ENCODE data around the gene FSTL1.
A peak's percentile ranks its signal among the peaks of the same experiment; 100 is the strongest.

Gene FSTL1

DNA sequence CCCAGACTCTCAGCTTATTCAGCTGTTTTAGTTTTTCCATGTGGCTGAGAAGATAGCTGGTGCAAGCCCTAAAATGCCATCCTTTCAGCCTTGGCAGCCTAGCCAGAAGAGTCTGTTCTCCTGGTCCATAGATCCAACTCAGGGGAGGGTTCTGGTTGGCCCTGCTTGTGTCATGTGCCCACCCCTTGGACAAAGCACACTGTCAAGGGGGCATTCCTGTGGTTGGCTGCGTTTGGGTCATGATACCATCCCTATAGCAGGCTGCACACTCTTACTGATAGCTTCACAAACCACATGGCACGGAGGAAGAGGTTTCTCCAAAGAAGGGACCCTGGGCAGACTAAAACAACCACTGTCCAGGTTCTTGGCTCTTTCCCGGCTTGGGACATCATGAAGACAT is 8.4 kb upstream of the FSTL1 start:
- ATAC-seq (replicated peaks) (no peak), DNase-seq (no peak)
- Mint-ChIP-seq H3K36me3 (ENCODE audit: insufficient read depth) (no peaks in the 10 kb centered on the region), H3K9me3 (no peaks in the 10 kb centered on the region), H3K4me1 (ENCODE audit: low read depth in 2 of 2) (peaks cover 0 to 2% of the 10 kb centered on the region in 2 donors), H3K4me3 (no peak overlapping the region), H3K27me3 (peaks cover 21 to 29% of the 10 kb centered on the region in 2 donors), H3K27ac (no peak overlapping the region)

DNA sequence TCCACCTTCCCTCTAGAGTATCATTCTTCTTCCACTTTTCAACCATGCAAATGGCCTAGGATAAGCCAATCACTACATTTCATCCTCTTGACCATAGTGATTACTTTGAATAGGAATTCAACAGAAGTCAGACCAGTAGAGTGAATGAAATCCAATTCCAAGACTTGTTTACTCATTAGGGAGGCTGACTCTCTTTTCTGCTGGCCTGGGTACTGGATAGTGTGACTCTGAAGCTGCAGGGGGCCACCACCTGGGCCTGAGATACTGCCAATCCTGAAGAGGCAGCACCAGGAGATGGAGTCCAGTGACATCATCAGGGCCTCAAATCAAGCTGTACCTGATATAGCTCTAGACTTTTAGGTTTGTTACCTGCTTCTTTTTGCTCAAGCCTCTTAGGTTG is 7.0 kb upstream of the FSTL1 start:
- Mint-ChIP-seq H3K27ac (no peak overlapping the region), H3K4me1 (ENCODE audit: low read depth in 2 of 2) (peaks cover 0 to 2% of the 10 kb centered on the region in 2 donors), H3K9me3 (peaks cover 0 to 2% of the 10 kb centered on the region in 2 donors), H3K36me3 (ENCODE audit: insufficient read depth) (no peaks in the 10 kb centered on the region), H3K4me3 (no peak overlapping the region), H3K27me3 (peaks cover 30 to 33% of the 10 kb centered on the region in 2 donors)
- ATAC-seq (replicated peaks) (no peak), DNase-seq (no peak)

DNA sequence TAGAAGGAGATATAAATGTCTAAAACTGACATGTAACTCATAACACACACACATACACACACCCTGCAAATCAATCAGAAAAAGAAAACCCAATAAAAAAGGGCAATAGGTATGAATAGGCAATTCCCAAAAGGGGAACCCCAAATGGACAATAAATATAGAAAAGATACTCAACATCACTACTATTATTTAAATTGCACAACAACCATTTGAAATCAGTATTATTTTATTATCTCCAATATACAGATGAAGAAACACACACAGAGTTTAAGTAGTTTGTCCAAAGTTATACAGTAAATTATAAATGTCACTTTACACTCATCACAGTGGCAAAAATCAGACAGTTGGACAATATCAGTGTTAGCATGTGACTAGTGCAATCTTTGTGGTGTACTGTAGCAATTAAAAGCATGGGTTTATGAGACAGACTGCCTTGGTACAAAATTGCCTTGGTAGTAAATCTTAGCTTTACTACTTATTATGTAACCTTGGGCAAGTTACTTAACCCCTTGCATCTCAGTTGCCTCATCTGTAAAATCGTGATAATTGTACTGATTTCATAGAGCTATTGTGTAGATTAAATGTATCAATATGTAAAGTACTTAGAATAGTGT is 3.4 kb upstream of the FSTL1 start:
- no peak for ATAC-seq (replicated peaks)
- Mint-ChIP-seq H3K4me1 (ENCODE audit: low read depth in 2 of 2) (peaks cover 3 to 4% of the 10 kb centered on the region in 2 donors), H3K9me3 (peaks cover 0 to 2% of the 10 kb centered on the region in 2 donors), H3K27me3 (peaks cover 43 to 54% of the 10 kb centered on the region in 2 donors), H3K27ac (no peak overlapping the region), H3K4me3 (no peak overlapping the region), H3K36me3 (ENCODE audit: insufficient read depth) (no peaks in the 10 kb centered on the region)
- DNase-seq, result no peak

DNA sequence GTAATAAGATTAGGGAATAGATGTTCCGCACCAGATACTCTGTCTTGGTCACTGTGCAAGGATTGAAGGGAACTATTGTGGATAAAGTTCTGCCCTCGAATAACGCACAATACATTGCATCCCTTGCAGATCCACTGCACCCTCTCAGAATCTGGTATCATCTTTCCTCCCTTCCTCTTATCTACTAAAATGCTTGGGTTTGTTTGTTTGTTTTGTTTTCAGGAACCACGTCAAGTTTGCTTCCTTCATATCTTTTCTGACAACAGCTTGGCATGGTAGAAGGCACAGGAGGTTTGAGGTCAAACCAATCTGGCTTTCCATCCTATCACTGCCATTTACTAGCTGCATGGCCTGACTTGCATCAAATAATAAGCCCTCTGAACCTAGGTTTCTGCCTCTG is 2.0 kb upstream of the FSTL1 start:
- no peak overlapping the region for H3K4me3 Mint-ChIP-seq
- no peak overlapping the region for H3K27ac Mint-ChIP-seq
- H3K27me3 Mint-ChIP-seq, result peaks cover 45 to 54% of the 10 kb centered on the region in 2 donors
- ATAC-seq (replicated peaks), result no peak
- peaks cover 0 to 2% of the 10 kb centered on the region in 2 donors for H3K9me3 Mint-ChIP-seq
- no peaks in the 10 kb centered on the region for H3K36me3 Mint-ChIP-seq (ENCODE audit: insufficient read depth)
- DNase-seq, result no peak
- peaks cover 3 to 4% of the 10 kb centered on the region in 2 donors for H3K4me1 Mint-ChIP-seq (ENCODE audit: low read depth in 2 of 2)

DNA sequence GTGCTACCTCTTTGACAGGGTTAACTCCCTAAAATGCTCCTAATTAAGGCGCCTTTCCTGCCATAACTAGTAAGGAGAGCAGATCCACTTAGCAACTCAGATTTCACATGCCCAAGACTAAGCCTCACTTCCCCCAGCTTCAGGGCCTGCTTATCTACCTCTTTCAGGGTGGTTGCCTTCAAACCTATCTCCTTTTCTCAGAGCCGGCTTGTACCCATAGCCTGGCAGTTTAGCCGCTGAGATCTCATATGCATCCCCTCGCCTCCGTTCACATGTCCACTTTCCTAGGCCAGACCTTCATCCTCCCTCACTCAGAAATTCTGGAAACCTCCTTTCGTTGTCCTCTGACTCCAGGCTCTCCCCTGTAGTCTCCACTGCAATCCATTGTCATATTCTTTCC is 1.0 kb upstream of the FSTL1 start:
- H3K9me3 Mint-ChIP-seq, result peaks cover 0 to 2% of the 10 kb centered on the region in 2 donors
- DNase-seq, result no peak
- no peak for ATAC-seq (replicated peaks)
- H3K4me1 Mint-ChIP-seq (ENCODE audit: low read depth in 2 of 2), result peaks cover 3 to 4% of the 10 kb centered on the region in 2 donors
- H3K27ac Mint-ChIP-seq, result no peak overlapping the region
- no peaks in the 10 kb centered on the region for H3K36me3 Mint-ChIP-seq (ENCODE audit: insufficient read depth)
- peaks cover 54 to 55% of the 10 kb centered on the region in 2 donors for H3K27me3 Mint-ChIP-seq
- peak overlapping the region; percentile 9 to 36 for H3K4me3 Mint-ChIP-seq

DNA sequence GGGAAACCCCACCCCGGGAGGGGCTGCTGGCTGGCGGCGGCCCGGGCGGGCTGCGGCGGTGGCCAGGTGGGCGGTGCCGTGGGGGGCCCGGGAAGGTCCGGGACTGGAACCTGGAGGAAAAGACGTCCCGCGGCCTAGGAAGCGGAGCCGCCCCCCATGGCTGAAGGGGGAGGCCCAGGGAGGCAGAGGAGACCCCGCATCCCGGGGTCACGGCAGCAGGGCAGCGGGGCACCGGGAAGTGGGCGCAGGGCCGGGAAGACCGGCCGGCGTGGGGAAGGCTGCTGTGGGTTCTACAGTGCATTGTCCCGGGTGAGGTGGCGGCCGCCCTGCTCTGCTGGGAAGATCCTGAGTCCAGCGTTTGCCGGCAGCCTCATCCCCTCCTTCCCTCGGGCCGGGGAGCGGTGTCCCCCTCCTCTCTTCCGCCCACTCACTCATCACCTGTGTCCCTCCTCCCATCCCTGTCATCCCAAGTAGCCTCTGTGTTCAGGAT is 525 bp upstream of the FSTL1 start:
- Mint-ChIP-seq H3K4me3 (peak overlapping the region; percentile 9 to 36), H3K27ac (no peak overlapping the region), H3K27me3 (peaks cover 54 to 59% of the 10 kb centered on the region in 2 donors), H3K36me3 (ENCODE audit: insufficient read depth) (no peaks in the 10 kb centered on the region), H3K4me1 (ENCODE audit: low read depth in 2 of 2) (peaks cover 3 to 4% of the 10 kb centered on the region in 2 donors), H3K9me3 (peaks cover 0 to 2% of the 10 kb centered on the region in 2 donors)
- DNase-seq (no peak), ATAC-seq (replicated peaks) (no peak)

DNA sequence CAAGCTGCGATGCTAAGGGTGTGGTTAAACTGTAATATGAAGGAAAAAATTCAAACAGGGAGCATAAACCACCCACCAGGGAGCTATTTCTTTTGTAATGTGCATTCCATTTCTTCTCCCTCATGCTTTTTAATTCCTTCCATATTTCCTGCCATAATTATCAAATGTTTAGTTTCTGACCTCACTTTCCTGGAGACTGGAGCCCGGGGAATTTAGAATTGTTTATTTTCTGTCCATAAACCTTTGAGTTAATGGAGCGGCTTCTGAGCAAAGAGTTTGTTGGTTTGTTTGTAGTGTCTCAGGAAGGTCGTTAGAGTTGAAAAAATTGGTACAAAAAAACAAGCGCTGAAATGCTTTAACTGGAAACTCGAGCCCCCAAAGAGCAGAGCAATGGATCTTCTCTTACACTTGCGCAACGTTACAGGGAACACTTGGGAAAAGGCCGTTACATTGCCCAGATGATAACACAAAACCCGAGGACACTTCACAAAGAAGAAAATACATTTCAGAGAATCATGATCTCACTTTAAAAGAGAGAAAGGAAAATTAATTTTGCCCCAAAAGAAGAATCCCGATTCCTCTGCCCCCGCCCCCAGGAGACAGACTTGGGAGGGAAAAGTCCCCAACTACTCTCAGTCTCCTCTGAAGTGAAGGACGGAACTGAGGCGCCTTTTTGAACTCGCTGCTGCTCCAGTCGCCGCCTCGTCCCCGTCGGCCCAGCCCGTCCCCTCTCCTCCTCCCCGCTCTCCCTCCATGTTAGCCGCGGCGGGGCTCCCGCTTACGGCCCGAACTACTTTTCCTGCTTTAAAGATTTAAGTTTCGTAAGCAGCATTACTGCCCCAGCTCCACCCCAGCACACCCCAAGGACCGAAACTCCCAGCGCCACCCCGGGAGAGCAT is 842 bp downstream of the FSTL1 start:
- Mint-ChIP-seq H3K36me3 (ENCODE audit: insufficient read depth) (no peaks in the 10 kb centered on the region), H3K27me3 (peaks cover 49 to 60% of the 10 kb centered on the region in 2 donors), H3K9me3 (peaks cover 0 to 2% of the 10 kb centered on the region in 2 donors), H3K4me1 (ENCODE audit: low read depth in 2 of 2) (peaks cover 3 to 4% of the 10 kb centered on the region in 2 donors), H3K4me3 (peak overlapping the region; percentile 58 to 74), H3K27ac (no peak overlapping the region)
- ATAC-seq (replicated peaks) (peak; percentile 3), DNase-seq (no peak)

DNA sequence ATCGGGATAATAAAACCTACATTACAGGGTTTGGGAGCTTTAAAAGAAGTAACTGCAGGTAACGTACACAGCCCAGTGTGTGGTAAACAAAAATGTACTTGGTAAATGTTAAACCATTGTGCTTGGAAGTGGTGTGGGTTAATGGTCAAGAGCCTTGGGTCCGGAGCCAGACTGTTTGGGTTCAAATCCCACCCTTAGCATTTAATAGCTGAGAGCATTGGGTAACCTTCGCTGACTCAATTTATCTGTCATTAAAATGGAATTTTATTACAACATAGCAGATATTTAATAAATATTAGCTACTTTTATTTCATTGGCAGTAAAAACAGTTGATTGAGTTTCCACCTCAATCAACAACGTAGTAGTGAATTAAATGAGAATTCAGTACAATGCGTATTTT is 1.5 kb downstream of the FSTL1 start:
- ATAC-seq (replicated peaks) (no peak), DNase-seq (no peak)
- Mint-ChIP-seq H3K27me3 (peaks cover 44 to 60% of the 10 kb centered on the region in 2 donors), H3K4me1 (ENCODE audit: low read depth in 2 of 2) (peaks cover 3 to 4% of the 10 kb centered on the region in 2 donors), H3K9me3 (peaks cover 0 to 2% of the 10 kb centered on the region in 2 donors), H3K36me3 (ENCODE audit: insufficient read depth) (no peaks in the 10 kb centered on the region), H3K4me3 (no peak overlapping the region), H3K27ac (no peak overlapping the region)

DNA sequence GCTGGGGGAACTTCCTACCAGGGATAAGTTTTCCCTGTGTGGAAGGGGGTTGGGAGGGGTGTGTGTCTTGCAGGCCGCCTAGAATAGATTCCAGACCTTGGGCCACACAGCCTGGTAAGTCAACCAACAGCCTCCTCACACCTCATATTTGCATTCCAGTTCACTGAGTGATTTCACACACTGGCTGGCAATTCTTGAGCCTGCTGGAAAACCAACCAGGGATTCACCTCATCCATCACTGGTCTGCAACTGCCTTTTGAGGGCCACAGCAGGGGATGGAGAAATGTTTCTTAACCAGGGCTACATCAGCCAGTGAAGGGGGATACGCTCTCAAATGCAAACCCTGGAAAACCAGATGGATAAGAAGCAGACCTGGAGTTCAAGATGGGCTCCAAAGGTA is 2.0 kb downstream of the FSTL1 start:
- H3K27me3 Mint-ChIP-seq, result peaks cover 40 to 60% of the 10 kb centered on the region in 2 donors
- DNase-seq (no peak), ATAC-seq (replicated peaks) (no peak)
- no peaks in the 10 kb centered on the region for H3K36me3 Mint-ChIP-seq (ENCODE audit: insufficient read depth)
- H3K4me3 Mint-ChIP-seq, result no peak overlapping the region
- H3K4me1 Mint-ChIP-seq (ENCODE audit: low read depth in 2 of 2), result peaks cover 3 to 4% of the 10 kb centered on the region in 2 donors
- H3K9me3 Mint-ChIP-seq, result no peaks in the 10 kb centered on the region
- H3K27ac Mint-ChIP-seq, result no peak overlapping the region

DNA sequence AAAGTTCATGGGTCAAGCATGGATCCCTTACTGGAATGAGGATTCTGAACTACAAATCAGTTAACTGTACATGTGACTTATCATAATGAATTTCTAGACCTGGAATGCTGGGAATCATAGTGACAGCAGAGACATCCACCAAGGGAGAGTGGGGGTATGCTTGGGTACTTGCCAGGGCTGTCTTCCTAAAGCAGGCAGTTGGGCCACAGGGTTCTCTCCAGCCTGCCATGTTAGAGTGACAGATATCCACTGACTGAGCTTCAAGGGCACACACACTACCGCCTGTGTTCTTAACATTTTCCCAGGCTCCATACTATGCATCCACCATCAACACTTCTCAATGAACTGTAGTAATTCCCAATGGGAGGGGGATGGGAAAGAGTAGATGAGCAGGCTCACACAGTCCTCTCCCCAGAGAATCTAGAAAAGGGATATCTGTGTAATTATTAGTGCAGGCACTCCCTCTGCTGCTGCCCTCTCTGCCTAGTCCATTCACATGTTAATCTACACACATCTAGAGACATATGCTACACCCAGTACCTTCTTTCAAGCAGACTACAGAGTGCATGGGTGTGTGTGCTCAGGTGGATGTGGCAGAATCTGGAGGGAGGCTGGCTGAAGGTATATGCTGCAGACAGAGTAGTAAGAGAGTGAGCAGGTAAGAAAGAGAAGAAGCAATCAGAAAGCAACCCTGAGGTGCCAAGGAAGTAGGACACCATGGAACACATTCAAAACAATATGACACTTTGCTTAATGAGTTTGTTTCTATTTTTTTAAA is 3.7 kb downstream of the FSTL1 start:
- Mint-ChIP-seq H3K4me3 (no peak overlapping the region), H3K27ac (no peak overlapping the region), H3K27me3 (peaks cover 28 to 48% of the 10 kb centered on the region in 2 donors), H3K36me3 (ENCODE audit: insufficient read depth) (no peaks in the 10 kb centered on the region), H3K9me3 (no peaks in the 10 kb centered on the region), H3K4me1 (ENCODE audit: low read depth in 2 of 2) (peaks cover 3 to 4% of the 10 kb centered on the region in 2 donors)
- ATAC-seq (replicated peaks) (no peak), DNase-seq (no peak)

DNA sequence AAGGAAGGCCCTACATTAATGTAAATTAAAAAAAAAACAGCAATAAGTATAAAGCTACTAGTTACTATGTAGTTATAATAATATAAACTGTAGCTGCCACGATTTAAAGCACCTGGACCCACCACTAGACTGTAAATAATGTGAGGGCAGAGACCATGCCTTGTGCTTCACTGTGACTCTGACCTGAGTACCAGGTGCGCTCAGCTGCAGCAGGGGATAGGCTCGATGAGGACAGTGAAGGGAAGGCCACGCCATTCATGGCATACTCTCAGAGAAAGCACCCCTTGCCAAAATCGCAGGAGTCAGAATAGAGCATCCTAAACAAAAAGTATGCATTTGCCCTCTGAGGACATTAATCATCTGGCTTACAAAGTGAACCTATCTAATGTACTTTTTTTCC is 5.1 kb downstream of the FSTL1 start:
- Mint-ChIP-seq H3K27ac (no peak overlapping the region), H3K9me3 (no peaks in the 10 kb centered on the region), H3K36me3 (ENCODE audit: insufficient read depth) (no peaks in the 10 kb centered on the region), H3K4me3 (no peak overlapping the region), H3K27me3 (peaks cover 22 to 41% of the 10 kb centered on the region in 2 donors), H3K4me1 (ENCODE audit: low read depth in 2 of 2) (peaks cover 3% of the 10 kb centered on the region in 2 donors)
- no peak for DNase-seq
- no peak for ATAC-seq (replicated peaks)

DNA sequence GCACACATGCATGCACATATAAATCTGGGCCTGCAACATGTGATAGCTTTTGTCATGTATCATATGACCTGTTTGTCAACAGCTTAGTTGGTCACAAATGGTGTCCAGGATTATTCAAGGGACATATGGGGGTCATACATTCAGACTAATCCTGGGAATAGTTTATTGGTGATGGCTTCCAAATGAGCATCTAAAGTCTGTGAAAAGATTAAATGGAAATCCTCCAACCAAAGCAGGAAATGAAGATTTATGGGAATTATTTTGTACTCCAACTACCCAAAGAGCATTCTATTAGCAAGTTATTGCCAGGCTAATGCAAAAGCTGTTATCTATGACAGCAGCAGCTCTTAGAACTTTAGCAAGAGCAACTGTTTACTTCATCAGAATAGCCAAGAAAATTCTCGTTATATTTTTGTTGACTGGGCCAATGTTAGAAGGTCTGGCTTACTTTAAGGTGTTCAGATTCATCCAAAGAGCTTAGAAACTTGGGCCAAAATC is 7.1 kb downstream of the FSTL1 start:
- ATAC-seq (replicated peaks), result no peak
- Mint-ChIP-seq H3K27me3 (peaks cover 15 to 37% of the 10 kb centered on the region in 2 donors), H3K4me1 (ENCODE audit: low read depth in 2 of 2) (no peaks in the 10 kb centered on the region), H3K4me3 (no peak overlapping the region), H3K36me3 (ENCODE audit: insufficient read depth) (no peaks in the 10 kb centered on the region), H3K27ac (no peak overlapping the region), H3K9me3 (no peaks in the 10 kb centered on the region)
- DNase-seq, result no peak

DNA sequence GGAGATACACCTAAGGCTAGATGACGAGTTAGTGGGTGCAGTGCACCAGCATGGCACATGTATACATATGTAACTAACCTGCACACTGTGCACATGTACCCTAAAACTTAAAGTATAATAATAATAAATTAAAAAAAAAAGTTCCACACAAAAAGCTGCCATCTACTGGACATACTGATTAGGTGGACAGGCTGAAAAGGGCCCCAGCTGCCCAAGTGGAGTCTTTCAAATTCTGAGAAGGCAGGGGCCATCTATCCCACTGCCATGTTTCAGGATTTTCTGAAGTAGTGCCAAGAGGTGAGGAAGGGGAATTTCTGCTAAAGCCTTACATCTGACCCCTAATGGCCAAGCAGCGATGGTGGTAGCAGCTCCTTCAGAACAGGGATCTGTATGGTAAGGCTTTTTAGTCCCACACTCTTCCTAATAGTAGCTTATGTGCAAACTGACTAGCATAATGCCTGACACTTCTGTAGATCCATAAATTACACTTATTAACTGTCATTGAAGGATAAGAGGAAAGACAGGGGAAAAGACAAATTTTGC is 7.7 kb downstream of the FSTL1 start:
- ATAC-seq (replicated peaks), result no peak
- no peaks in the 10 kb centered on the region for H3K36me3 Mint-ChIP-seq (ENCODE audit: insufficient read depth)
- H3K27me3 Mint-ChIP-seq, result peaks cover 10 to 36% of the 10 kb centered on the region in 2 donors
- H3K4me1 Mint-ChIP-seq (ENCODE audit: low read depth in 2 of 2), result no peaks in the 10 kb centered on the region
- no peaks in the 10 kb centered on the region for H3K9me3 Mint-ChIP-seq
- no peak overlapping the region for H3K4me3 Mint-ChIP-seq
- no peak for DNase-seq
- peak overlapping the region in 1 of 2 donors; percentile 62 for H3K27ac Mint-ChIP-seq
